Measurements from ENCODE around the gene CFAP43. TPM values are rescaled to one million over a fixed set of nuclear protein-coding genes. Genes with fewer than 3 reads are reported as not detected.

CFAP43 gene
- total RNA-seq, 1 experiment from 2014 or later: 0.42 TPM

GRCh38 chr10:104273286-104273685 lies 41.1 kb upstream of the CFAP43 start:
- ChIA-PET CTCF (interaction anchor here (1.0 to 8.8 kb wide), 12 partner anchors 10 to 386 kb away, joined by 3 to 126 read pairs (median 18); partner anchors contain the start of genes CFAP58 and GSTO1), POLR2A (no interaction called here)
- H3K4me1 Mint-ChIP-seq: peaks cover 13% of the 10 kb centered on the region
- no peak overlapping the region for H3K4me3 Mint-ChIP-seq
- H3K27ac Mint-ChIP-seq: no peak overlapping the region
- H3K36me3 Mint-ChIP-seq: peaks cover 3% of the 10 kb centered on the region; the same call in 1 of the 2 replicates
- no peaks in the 10 kb centered on the region for H3K9me3 Mint-ChIP-seq
- H3K27me3 Mint-ChIP-seq (ENCODE audit: low read depth): peaks cover 12% of the 10 kb centered on the region
- TF ChIP-seq OVOL2 (CRISPR knock-in tag; IDR thresholded peaks at IDR 0.05; ENCODE audit: borderline replicate concordance) (no peak), ATF1 (CRISPR knock-in tag; IDR thresholded peaks at IDR 0.05) (no peak), NR3C1 (CRISPR knock-in tag; conservative IDR thresholded peaks at IDR 0.05; ENCODE audit: low read depth) (no peak), RORB (CRISPR knock-in tag; IDR thresholded peaks at IDR 0.05) (no peak), GABPB1 (CRISPR knock-in tag; IDR thresholded peaks at IDR 0.05) (no peak), TEAD4 (CRISPR knock-in tag; IDR thresholded peaks at IDR 0.05) (no peak), ZNF281 (CRISPR knock-in tag; IDR thresholded peaks at IDR 0.05) (no peak), NR1H2 (CRISPR knock-in tag; IDR thresholded peaks at IDR 0.05) (no peak), MAX (CRISPR knock-in tag; IDR thresholded peaks at IDR 0.05) (no peak), IRF2 (CRISPR knock-in tag; IDR thresholded peaks at IDR 0.05; ENCODE audit: borderline replicate concordance, low read depth) (no peak), ZBTB21 (CRISPR knock-in tag; IDR thresholded peaks at IDR 0.05; ENCODE audit: borderline replicate concordance) (no peak), ARID4B (CRISPR knock-in tag; IDR thresholded peaks at IDR 0.05; ENCODE audit: borderline replicate concordance) (no peak), CREB1 (CRISPR knock-in tag; IDR thresholded peaks at IDR 0.05) (no peak)
- ATAC-seq: no peak
- no peak for DNase-seq (ENCODE audit: low spot score)

DNA sequence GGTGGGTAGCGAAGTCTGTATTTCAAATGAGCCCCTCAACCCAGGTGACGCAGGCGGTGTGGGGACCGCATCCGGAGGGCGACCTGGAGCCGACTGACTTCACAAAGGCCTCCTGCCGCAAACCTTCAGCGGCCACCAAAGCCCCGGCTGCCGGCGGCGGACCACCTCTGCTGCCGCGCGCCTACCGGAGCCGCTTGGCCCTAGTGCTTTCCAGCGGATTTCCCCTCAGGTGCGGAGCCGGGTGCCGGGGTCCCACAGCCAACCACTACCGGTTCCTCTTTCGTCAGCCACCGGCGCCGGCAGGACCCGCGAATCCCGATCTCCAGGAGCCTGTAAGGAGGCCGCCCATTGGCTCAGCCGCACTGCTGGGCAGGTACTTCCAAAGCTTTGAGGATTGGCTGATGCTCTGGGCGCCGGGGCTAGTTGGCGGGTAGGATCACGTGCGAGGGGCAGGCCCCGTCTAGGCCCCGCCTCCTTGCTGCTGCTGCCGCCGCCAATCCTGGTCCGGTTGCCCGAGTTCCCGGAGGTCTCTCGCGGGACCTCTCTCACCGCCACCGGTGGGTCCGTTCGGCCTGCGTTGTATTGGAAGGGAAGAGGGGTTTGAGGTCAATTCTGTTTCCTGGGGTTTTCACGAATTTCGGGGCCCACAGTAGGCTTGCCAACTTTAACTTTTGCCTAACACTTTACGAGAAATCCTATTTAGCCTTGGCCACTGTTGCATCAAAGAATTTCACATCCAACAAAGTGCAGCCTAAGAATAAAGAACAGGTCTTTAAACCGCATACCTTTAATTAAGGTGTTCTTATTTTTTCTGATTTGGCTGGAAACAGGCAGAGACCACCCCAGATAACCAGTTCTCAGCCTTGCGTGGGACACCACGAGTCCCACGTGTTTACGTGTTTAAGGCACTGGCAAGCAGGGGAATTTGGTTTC lies 36.8 kb upstream of the CFAP43 start, which contains the start of gene GSTO2:
Gene GSTO2, plus strand, starts transcription at position 472 of the 933 bp plus-strand sequence. CDS start 5,732 bp downstream, outside the sequence.
- Mint-ChIP-seq H3K36me3 (peaks cover 34% of the 10 kb centered on the region), H3K27ac (peak within 1 kb of the TSS; percentile 94), H3K27me3 (ENCODE audit: low read depth) (no peaks in the 10 kb centered on the region), H3K9me3 (no peaks in the 10 kb centered on the region), H3K4me1 (peaks cover 11% of the 10 kb centered on the region), H3K4me3 (peak within 1 kb of the TSS; percentile 96)
- DNase-seq (ENCODE audit: low spot score): peak; percentile 99
- peak; percentile 99 for ATAC-seq
- CTCF ChIA-PET: interaction anchor here (0.7 to 1.9 kb wide), 6 partner anchors 14 to 241 kb away, joined by 3 to 11 read pairs (median 4); partner anchors contain the start of genes CFAP58 and GSTO1
- POLR2A ChIA-PET: interaction anchor here (0.9 to 1.6 kb wide), 4 partner anchors 13 to 147 kb away, joined by 3 to 6 read pairs (median 4); partner anchors contain the start of genes CFAP58 and SFR1
- TF ChIP-seq TP53 (CRISPR knock-in tag; IDR thresholded peaks at IDR 0.05): no peak
- TF ChIP-seq MAX (CRISPR knock-in tag; IDR thresholded peaks at IDR 0.05): peak; percentile 74; the same call in 1 of the 2 replicates
- no peak; the same call in 1 of the 2 replicates for TF ChIP-seq ZNF671 (CRISPR knock-in tag; IDR thresholded peaks at IDR 0.05)
- peak; percentile 74; the same call in 1 of the 2 replicates for TF ChIP-seq ZNF416 (CRISPR knock-in tag; IDR thresholded peaks at IDR 0.05)
- TF ChIP-seq, protein P1, sequence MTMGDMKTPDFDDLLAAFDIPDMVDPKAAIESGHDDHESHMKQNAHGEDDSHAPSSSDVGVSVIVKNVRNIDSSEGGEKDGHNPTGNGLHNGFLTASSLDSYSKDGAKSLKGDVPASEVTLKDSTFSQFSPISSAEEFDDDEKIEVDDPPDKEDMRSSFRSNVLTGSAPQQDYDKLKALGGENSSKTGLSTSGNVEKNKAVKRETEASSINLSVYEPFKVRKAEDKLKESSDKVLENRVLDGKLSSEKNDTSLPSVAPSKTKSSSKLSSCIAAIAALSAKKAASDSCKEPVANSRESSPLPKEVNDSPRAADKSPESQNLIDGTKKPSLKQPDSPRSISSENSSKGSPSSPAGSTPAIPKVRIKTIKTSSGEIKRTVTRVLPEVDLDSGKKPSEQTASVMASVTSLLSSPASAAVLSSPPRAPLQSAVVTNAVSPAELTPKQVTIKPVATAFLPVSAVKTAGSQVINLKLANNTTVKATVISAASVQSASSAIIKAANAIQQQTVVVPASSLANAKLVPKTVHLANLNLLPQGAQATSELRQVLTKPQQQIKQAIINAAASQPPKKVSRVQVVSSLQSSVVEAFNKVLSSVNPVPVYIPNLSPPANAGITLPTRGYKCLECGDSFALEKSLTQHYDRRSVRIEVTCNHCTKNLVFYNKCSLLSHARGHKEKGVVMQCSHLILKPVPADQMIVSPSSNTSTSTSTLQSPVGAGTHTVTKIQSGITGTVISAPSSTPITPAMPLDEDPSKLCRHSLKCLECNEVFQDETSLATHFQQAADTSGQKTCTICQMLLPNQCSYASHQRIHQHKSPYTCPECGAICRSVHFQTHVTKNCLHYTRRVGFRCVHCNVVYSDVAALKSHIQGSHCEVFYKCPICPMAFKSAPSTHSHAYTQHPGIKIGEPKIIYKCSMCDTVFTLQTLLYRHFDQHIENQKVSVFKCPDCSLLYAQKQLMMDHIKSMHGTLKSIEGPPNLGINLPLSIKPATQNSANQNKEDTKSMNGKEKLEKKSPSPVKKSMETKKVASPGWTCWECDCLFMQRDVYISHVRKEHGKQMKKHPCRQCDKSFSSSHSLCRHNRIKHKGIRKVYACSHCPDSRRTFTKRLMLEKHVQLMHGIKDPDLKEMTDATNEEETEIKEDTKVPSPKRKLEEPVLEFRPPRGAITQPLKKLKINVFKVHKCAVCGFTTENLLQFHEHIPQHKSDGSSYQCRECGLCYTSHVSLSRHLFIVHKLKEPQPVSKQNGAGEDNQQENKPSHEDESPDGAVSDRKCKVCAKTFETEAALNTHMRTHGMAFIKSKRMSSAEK (CRISPR knock-in tag; IDR thresholded peaks at IDR 0.05; ENCODE audit: borderline replicate concordance): no peak
- no peak for TF ChIP-seq ZNF121 (CRISPR knock-in tag; IDR thresholded peaks at IDR 0.05)
- TF ChIP-seq, protein P2, sequence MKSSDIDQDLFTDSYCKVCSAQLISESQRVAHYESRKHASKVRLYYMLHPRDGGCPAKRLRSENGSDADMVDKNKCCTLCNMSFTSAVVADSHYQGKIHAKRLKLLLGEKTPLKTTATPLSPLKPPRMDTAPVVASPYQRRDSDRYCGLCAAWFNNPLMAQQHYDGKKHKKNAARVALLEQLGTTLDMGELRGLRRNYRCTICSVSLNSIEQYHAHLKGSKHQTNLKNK (CRISPR knock-in tag; IDR thresholded peaks at IDR 0.05): 0 out of 2 replicates have a peak, but pooled peaks have one; percentile 39
- TF ChIP-seq SP1 (CRISPR knock-in tag; conservative IDR thresholded peaks at IDR 0.05): peak; percentile 86

Measured in WTC11 (cell line).